ENCODE data around the gene EXOC4.
"Not testable (repeated sequence)": the region's sequence is repeated elsewhere in the genome, so short reads cannot be mapped to it uniquely, and the experiment has no call there.

The EXOC4 gene

GRCh38 chr7:133584956-133585668, 332.2 kb downstream of the EXOC4 start:
- no peak for DNase-seq

- no peak for DNase-seq
Observed at GRCh38 chr7:133586253-133586652, 333.4 kb downstream of the EXOC4 start.

GRCh38 chr7:133587903-133588302, 335.0 kb downstream of the EXOC4 start:
- DNase-seq: no peak

- no peak for DNase-seq
Observed at GRCh38 chr7:133590795-133591194, 337.9 kb downstream of the EXOC4 start.

GRCh38 chr7:133591704-133592340, 338.9 kb downstream of the EXOC4 start:
- no peak for DNase-seq

- DNase-seq: no peak
Observed at GRCh38 chr7:133593561-133593960, 340.7 kb downstream of the EXOC4 start.

- peak in 1 of 2 experiments; percentile 32 for DNase-seq
Observed at GRCh38 chr7:133601617-133602016, 348.7 kb downstream of the EXOC4 start.

GRCh38 chr7:133602291-133602690, 349.4 kb downstream of the EXOC4 start:
- DNase-seq: peak; percentile 30 to 58

GRCh38 chr7:133606991-133607390, 354.1 kb downstream of the EXOC4 start:
- no peak for DNase-seq

- DNase-seq: no peak
Observed at GRCh38 chr7:133609806-133610205, 356.9 kb downstream of the EXOC4 start.

- no peak for DNase-seq
Observed at GRCh38 chr7:133611955-133612354, 359.1 kb downstream of the EXOC4 start.

GRCh38 chr7:133613250-133613790, 360.4 kb downstream of the EXOC4 start:
- peak; percentile 14 to 68 for DNase-seq

- no peak for DNase-seq
Observed at GRCh38 chr7:133614251-133614650, 361.4 kb downstream of the EXOC4 start.

- DNase-seq: no peak
Observed at GRCh38 chr7:133618970-133619369, 366.1 kb downstream of the EXOC4 start.

- no peak for DNase-seq
Observed at GRCh38 chr7:133619491-133619890, 366.6 kb downstream of the EXOC4 start.

GRCh38 chr7:133623721-133624120, 370.8 kb downstream of the EXOC4 start:
- no peak for DNase-seq

GRCh38 chr7:133625046-133625445, 372.2 kb downstream of the EXOC4 start:
- DNase-seq: no peak

GRCh38 chr7:133629701-133630100, 376.8 kb downstream of the EXOC4 start:
- DNase-seq: no peak

- no peak for DNase-seq
Observed at GRCh38 chr7:133633055-133633454, 380.2 kb downstream of the EXOC4 start.

GRCh38 chr7:133635541-133635940, 382.7 kb downstream of the EXOC4 start:
- no peak for DNase-seq

GRCh38 chr7:133638857-133639256, 386.0 kb downstream of the EXOC4 start:
- no peak for DNase-seq

GRCh38 chr7:133641436-133641835, 388.6 kb downstream of the EXOC4 start:
- no peak for DNase-seq

- no peak for DNase-seq
Observed at GRCh38 chr7:133642907-133643306, 390.0 kb downstream of the EXOC4 start.

GRCh38 chr7:133643652-133644051, 390.8 kb downstream of the EXOC4 start:
- not testable (repeated sequence) for DNase-seq
